Esophagus muscularis mucosa (tissue), 3 donors: ENCODE results near the gene MYL6.

Experiments
- CTCF ChIP-seq, 3 experiments: fragments of 200-600 bp in 2 of 3; fragments of 450-650 bp in 1 of 3; sonication (generic) in 2 of 3; IDR thresholded peaks; one replicate each; pipeline ENCODE4 v1.5.1; 2017 to 2019; ENCODE audit warnings: antibody characterized with exemption in 3 of 3, mild to moderate bottlenecking in 2 of 3, moderate library complexity in 1 of 3
- POLR2A ChIP-seq: fragments of 450-650 bp; IDR thresholded peaks from one replicate; pipeline ENCODE4 v1.6.1; 2017; ENCODE audit warnings: antibody characterized with exemption, moderate library complexity, mild to moderate bottlenecking, low read depth
- POLR2AphosphoS5 ChIP-seq, 2 donors: sonication (generic); formaldehyde crosslinking; IDR thresholded peaks; one replicate each; pipeline ENCODE4 v1.6.1; 2017; ENCODE audit warnings: antibody characterized with exemption in 2 of 2

- no peak for TF ChIP-seq CTCF (IDR thresholded peaks at IDR 0.05)
- no peak for TF ChIP-seq POLR2A
- TF ChIP-seq POLR2AphosphoS5 (IDR thresholded peaks at IDR 0.05), result no peak
Observed at GRCh38 chr12:56190695-56191155, 32.6 kb downstream of the MYL6 start.
